ENCODE results near the gene SCAMP1.

Gene SCAMP1

GRCh38 chr5:78526049-78526525 lies 165.7 kb downstream of the SCAMP1 start:
- Histone ChIP-seq H2AFZ (ENCODE audit: low read depth, low read length, severe bottlenecking) (no peak overlapping the region), H3F3A (ENCODE audit: insufficient read depth) (0 out of 2 replicates have a peak, but pooled peaks cover 3% of the 10 kb centered on the region), H3K27ac (ENCODE audit: low read depth, low read length) (no peak overlapping the region), H3K36me3 (ENCODE audit: low read length) (no peaks in the 10 kb centered on the region), H3K9ac (ENCODE audit: low read length) (no peak overlapping the region), H3K27me3 (ENCODE audit: low read length) (no peaks in the 10 kb centered on the region), H3K9me3 (ENCODE audit: insufficient read depth, low read length) (no peaks in the 10 kb centered on the region), H3K4me2 (ENCODE audit: low read depth, low read length, poor library complexity, severe bottlenecking) (no peak overlapping the region), H4K20me1 (ENCODE audit: low read depth, low read length) (no peaks in the 10 kb centered on the region; the same call in 1 of the 2 replicates), H3K79me2 (ENCODE audit: insufficient read depth, low read length) (peaks cover 81% of the 10 kb centered on the region), H3K9me2 (replicated peaks; ENCODE audit: insufficient read depth, low read length) (no peaks in the 10 kb centered on the region), H3K4me3 (ENCODE audit: insufficient read depth, low read length, poor library complexity, severe bottlenecking) (no peak overlapping the region)
- TF ChIP-seq EZH2phosphoT487 (conservative IDR thresholded peaks at IDR 0.05; ENCODE audit: low read length) (no peak), CTCF (IDR thresholded peaks at IDR 0.05; ENCODE audit: insufficient read depth, low read length, poor library complexity, severe bottlenecking) (no peak)

DNA sequence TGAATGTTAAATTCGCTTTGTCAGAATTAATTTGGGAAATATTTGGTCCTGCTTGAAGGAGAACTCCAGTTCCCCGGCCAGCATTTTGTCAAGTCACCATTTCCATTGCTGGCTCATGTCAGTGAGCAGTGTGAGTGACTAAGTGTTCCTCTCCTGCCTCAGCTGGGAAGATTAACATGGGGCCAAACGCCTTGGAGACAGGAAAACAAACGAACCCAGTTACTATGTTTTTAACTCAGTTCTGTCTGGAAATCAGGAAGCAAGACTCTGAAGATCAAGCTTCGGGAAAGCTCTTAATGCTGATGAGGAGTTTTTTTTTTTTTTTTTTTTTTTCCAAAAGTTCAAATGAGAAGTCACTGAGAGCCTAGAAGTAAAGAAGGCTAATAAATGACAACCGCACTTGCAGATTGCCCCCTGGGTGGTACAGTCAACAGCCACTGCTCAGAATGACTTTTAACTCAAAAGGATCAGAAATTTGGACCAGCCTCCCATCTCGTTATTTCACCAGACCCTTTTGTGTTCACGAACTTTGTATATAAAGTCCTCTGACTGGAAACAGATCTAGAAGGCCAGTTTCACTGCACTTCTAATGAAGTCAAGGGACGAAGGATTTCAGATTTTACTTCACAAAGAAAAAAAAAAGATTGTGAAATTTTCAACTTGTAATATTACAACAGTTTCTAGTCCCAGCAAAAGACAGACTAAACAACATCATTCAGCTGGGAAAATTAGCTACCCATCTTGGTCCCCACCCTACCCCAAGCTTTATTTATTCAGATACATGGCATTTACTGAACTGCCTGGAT lies 166.8 kb downstream of the SCAMP1 start:
- Histone ChIP-seq H3K9me3 (ENCODE audit: insufficient read depth, low read length) (no peaks in the 10 kb centered on the region), H3K79me2 (ENCODE audit: insufficient read depth, low read length) (peaks cover 73% of the 10 kb centered on the region), H3K27ac (ENCODE audit: low read depth, low read length) (no peak overlapping the region), H3K36me3 (ENCODE audit: low read length) (no peaks in the 10 kb centered on the region), H3K9me2 (replicated peaks; ENCODE audit: insufficient read depth, low read length) (no peaks in the 10 kb centered on the region), H4K20me1 (ENCODE audit: low read depth, low read length) (no peaks in the 10 kb centered on the region; the same call in 1 of the 2 replicates), H3K27me3 (ENCODE audit: low read length) (no peaks in the 10 kb centered on the region), H3K9ac (ENCODE audit: low read length) (no peak overlapping the region), H2AFZ (ENCODE audit: low read depth, low read length, severe bottlenecking) (no peak overlapping the region), H3K4me3 (ENCODE audit: insufficient read depth, low read length, poor library complexity, severe bottlenecking) (no peak overlapping the region), H3F3A (ENCODE audit: insufficient read depth) (0 out of 2 replicates have a peak, but pooled peaks cover 3% of the 10 kb centered on the region), H3K4me2 (ENCODE audit: low read depth, low read length, poor library complexity, severe bottlenecking) (no peak overlapping the region)
- no peak for TF ChIP-seq EZH2phosphoT487 (conservative IDR thresholded peaks at IDR 0.05; ENCODE audit: low read length)
- no peak for TF ChIP-seq CTCF (IDR thresholded peaks at IDR 0.05; ENCODE audit: insufficient read depth, low read length, poor library complexity, severe bottlenecking)

DNA sequence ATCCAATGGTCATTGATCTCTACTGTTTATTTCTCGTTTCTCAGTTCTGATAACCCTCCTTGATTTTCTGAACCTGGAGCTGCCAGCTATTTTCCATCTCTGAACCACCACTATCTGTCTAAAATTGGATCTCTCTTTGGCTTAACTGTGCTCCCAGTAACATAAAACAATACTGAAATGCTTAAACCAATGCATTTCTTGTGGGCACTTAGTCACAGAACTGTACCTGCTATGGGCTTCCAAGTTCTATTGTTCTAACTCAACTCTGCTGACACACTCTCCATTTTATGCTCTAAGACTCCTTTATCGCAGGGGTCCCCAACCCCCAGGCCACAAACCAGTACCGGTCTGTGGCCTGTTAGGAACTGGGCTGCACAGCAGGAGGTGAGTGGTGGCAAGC lies 167.5 kb downstream of the SCAMP1 start:
- Histone ChIP-seq H3K36me3 (ENCODE audit: low read length) (no peaks in the 10 kb centered on the region), H3K27ac (ENCODE audit: low read depth, low read length) (no peak overlapping the region), H3K4me3 (ENCODE audit: insufficient read depth, low read length, poor library complexity, severe bottlenecking) (no peak overlapping the region), H2AFZ (ENCODE audit: low read depth, low read length, severe bottlenecking) (no peak overlapping the region), H3K27me3 (ENCODE audit: low read length) (no peaks in the 10 kb centered on the region), H3K4me2 (ENCODE audit: low read depth, low read length, poor library complexity, severe bottlenecking) (no peak overlapping the region), H3K9me3 (ENCODE audit: insufficient read depth, low read length) (no peaks in the 10 kb centered on the region), H3K9me2 (replicated peaks; ENCODE audit: insufficient read depth, low read length) (no peaks in the 10 kb centered on the region), H3F3A (ENCODE audit: insufficient read depth) (0 out of 2 replicates have a peak, but pooled peaks cover 3% of the 10 kb centered on the region), H3K9ac (ENCODE audit: low read length) (no peak overlapping the region), H3K79me2 (ENCODE audit: insufficient read depth, low read length) (peaks cover 76% of the 10 kb centered on the region), H4K20me1 (ENCODE audit: low read depth, low read length) (no peaks in the 10 kb centered on the region; the same call in 1 of the 2 replicates)
- TF ChIP-seq EZH2phosphoT487 (conservative IDR thresholded peaks at IDR 0.05; ENCODE audit: low read length) = no peak
- no peak for TF ChIP-seq CTCF (IDR thresholded peaks at IDR 0.05; ENCODE audit: insufficient read depth, low read length, poor library complexity, severe bottlenecking)
